GM21529 (cell line): Measurements from ENCODE around the gene IL17RA.
A peak's percentile ranks its signal among the peaks of the same experiment; 100 is the strongest.

Experiments used
- ATAC-seq: cut with Tn5 transposase; IDR thresholded peaks from one replicate; pipeline ENCODE4 v1.9.1; 2021; ENCODE audit not compliant: unreplicated experiment

Gene IL17RA, protein sequence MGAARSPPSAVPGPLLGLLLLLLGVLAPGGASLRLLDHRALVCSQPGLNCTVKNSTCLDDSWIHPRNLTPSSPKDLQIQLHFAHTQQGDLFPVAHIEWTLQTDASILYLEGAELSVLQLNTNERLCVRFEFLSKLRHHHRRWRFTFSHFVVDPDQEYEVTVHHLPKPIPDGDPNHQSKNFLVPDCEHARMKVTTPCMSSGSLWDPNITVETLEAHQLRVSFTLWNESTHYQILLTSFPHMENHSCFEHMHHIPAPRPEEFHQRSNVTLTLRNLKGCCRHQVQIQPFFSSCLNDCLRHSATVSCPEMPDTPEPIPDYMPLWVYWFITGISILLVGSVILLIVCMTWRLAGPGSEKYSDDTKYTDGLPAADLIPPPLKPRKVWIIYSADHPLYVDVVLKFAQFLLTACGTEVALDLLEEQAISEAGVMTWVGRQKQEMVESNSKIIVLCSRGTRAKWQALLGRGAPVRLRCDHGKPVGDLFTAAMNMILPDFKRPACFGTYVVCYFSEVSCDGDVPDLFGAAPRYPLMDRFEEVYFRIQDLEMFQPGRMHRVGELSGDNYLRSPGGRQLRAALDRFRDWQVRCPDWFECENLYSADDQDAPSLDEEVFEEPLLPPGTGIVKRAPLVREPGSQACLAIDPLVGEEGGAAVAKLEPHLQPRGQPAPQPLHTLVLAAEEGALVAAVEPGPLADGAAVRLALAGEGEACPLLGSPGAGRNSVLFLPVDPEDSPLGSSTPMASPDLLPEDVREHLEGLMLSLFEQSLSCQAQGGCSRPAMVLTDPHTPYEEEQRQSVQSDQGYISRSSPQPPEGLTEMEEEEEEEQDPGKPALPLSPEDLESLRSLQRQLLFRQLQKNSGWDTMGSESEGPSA

GRCh38 chr22:17084554-17085276, at the start of gene IL17RA:
IL17RA (plus strand) TSS chr22:17085000; CDS start chr22:17085092, 92 bp downstream.
- peak; percentile 91 for ATAC-seq

GRCh38 chr22:17035246-17035645, 49.6 kb upstream of the IL17RA start:
- no peak for ATAC-seq

GRCh38 chr22:17035976-17036841, 48.6 kb upstream of the IL17RA start:
- peak; percentile 34 for ATAC-seq

GRCh38 chr22:17036842-17037711, 47.7 kb upstream of the IL17RA start:
- peak; percentile 77 for ATAC-seq

DNA sequence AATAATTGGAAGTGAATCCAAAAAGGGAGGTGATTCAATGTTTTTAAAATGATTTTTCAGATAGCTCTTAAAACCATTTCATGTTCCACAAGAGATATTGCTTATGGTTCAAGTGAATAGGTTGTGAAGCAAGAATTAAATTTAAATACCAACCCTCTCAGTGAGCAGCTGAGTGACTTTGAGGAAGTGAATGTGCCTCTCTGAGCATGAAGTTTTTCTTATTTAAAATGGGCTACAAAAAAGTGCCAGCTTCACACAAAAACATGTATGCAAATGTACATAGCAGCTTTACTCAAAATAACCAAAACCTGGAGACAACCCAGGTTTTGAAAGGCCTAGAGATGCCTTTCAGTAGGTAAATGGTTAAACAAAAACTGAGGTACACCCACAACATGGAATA, 41.3 kb upstream of the IL17RA start:
- no peak for ATAC-seq

DNA sequence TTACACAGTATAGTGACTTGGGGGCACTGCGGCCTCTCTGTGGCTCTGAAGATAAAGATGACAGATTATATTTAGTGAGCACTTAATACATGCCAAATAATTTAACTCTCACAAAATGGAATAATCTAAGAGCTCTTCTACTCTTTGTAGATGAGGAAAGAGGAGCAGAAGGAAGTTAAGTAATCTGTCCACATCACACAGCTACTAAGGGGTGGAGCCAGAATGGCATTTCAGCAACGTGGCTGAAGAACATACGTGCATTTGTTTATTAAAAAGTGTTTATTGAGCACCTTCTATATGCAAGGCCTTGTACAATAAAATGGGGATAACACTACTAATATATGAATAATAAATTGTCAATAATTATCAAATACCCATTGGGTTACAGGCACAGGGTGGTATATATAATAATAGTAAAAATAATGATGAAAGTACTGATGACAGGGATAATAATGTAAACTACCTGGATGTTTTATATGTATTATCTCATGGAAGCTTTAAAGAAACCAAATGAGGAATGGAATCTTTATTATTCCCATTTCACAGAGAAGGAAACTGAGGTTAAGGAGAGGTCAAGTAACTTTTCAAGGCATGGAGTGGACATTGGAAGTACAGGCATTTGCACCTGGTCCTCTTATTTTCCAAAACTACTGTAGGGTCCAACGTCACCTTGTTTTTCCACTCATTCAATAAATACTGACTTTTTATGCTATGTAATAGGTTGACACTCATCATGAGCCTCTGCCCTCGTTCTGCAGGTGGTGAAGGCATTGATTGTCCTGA, 38.0 kb upstream of the IL17RA start:
- no peak for ATAC-seq

DNA sequence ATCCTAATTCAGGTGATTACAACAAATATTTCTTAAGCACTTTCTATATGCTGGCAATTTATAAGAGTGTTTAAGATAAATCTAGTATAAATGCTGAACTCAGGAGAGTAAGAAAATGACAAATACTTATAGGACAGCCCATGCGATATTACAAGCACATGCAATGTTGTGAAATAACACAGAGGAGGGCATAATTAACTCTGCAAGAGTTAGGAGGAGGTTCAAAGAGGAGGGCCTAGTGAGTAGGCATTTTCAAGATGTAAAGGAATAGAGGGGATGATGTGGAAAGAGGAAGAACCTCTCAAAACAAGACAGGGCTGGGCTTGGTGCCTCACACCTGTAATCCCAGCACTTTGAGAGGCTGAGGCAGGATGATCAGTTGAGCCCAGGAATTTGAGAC, 37.1 kb upstream of the IL17RA start:
- ATAC-seq = no peak

DNA sequence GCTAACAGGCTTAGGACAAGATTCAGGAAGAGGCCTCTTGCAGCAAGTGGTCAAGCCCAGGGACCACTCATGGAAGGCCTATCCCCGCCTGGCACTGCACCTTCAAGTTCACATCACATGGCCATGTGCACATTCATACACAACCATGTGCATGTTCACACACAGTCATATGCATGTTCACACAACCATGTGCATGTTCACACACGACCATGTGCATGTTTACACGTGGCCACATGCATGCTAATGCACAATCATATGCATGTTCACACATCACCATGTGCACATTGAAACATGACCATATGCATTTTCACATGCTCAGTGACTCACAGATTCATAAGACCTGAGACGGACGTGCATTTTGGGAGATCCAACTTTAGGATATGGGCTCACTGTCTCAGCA, 28.7 kb upstream of the IL17RA start:
- ATAC-seq = no peak

- no peak for ATAC-seq
Measured at GRCh38 chr22:17056807-17057206, 28.0 kb upstream of the IL17RA start.

GRCh38 chr22:17057959-17058814, 26.6 kb upstream of the IL17RA start:
- no peak for ATAC-seq

DNA sequence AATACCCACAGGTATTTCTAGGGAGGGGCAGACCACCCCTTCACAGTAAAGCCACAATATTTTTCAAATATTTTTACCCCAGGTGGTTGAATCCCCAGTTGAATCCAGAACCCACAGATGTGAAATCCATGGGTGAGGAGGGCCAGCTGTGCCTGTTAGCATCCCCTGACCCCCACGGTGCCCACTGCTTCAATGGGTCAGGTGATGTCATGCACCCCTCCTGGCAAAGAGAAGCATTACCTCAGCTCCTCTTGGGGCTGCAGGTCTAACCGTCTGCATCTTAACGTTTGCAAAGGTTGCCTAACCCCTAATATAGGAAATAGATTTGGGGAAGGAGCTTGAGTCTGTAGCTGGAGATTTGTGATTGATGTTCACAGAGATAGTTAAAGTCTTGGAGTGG, 24.7 kb upstream of the IL17RA start:
- ATAC-seq = no peak

DNA sequence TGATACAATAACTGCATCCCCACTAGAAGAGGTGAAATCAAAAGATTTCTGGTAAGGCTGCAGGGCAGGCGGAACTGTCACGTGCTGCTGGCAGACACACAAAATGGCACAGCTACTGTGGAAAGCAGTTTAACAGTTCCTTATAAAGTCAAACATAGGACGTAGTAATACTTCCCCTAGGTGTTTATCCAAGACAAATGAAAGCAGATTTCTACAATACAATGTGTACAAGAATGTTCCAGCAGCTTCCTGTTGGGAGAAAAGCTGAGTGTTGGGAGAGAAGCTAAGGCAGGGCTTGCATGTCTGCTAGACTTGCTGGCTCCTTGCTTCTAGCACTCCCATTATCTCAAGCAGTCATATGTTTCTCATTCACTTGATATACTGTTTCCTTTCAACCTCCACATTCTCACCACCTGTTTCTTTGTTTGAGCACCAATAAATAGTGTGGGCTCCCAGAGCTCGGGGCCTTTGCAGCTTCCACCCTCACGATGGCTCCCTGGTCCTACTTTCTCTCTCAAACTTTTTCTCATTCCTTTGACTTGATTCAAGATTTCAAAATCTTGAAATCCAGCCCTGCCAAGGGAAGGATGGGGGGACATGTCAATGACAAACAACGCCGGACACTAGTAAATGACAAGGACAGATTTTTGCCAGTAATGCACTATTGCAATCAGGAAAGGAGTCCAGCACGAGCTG, 21.2 kb upstream of the IL17RA start:
- ATAC-seq = no peak

DNA sequence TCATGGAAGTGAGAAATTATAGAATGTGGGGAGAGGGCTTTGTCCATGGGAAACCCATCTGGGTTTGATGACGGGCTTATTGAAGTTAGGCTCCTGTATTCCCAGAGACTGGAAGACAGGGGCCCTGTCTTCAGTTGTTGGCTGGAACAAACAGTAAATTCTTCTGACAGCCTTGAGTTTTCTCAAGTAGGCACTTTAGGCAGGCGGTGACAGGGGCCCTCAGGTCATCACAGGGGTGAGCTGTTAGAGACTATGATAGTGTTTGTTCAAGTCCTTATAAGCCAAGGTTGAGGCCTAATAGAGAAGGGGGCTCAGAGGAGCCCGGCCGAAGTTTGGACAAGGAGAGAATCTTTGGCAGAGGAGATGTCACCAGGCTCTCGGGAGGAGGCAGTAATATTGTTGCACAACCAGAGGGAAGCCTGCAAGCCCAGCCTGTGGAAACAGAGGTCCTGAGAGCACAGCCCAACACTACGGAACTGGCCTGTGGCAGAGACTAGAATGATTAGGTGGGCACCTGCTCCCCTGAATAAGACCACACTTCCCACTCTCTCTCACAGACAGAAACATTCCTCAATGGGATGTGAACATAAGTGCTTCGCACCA, 20.2 kb upstream of the IL17RA start:
- no peak for ATAC-seq

DNA sequence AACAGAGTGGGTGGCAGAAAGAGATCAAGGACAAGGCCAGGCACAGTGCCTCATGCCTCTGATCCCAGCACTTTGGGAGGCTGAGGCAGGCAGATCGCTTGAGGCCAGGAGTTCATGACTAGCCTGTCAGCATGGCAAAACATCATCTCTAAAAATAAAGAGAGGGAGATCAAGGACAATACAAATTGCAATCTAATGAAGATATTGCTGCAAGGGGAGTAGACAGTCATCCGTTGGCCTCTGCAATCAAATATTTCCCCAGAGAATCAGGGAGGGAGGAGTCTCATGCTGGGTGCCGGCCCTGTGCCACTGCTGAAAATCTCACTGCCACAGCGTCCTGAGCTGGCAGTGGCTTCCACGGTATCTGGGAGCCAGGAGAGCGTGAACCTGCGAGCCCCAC, 19.4 kb upstream of the IL17RA start:
- ATAC-seq = no peak

DNA sequence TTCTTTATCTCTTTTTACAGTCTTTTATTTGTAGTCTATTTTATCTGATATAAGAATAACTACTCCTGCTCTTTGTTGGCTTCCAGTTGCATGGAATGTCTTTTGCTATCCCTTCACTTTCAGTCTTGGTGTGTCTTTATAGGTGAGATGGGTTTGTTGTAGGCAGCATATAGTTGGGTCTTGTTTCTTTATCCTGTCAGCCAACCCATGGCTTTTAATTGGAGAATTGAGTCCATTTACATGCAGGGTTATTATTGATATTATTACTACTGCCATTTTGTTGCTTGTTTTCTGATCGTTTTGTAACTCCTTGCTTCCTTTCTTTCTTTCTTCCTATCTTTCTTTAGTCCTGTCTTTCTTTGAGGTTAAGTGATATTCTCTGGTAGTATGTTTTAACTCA, 11.9 kb upstream of the IL17RA start:
- no peak for ATAC-seq

GRCh38 chr22:17074648-17075002, 10.2 kb upstream of the IL17RA start:
- no peak for ATAC-seq

GRCh38 chr22:17077255-17077654, 7.5 kb upstream of the IL17RA start:
- ATAC-seq = no peak
